Measurements from ENCODE around the gene MRNIP.

The MRNIP gene

DNA sequence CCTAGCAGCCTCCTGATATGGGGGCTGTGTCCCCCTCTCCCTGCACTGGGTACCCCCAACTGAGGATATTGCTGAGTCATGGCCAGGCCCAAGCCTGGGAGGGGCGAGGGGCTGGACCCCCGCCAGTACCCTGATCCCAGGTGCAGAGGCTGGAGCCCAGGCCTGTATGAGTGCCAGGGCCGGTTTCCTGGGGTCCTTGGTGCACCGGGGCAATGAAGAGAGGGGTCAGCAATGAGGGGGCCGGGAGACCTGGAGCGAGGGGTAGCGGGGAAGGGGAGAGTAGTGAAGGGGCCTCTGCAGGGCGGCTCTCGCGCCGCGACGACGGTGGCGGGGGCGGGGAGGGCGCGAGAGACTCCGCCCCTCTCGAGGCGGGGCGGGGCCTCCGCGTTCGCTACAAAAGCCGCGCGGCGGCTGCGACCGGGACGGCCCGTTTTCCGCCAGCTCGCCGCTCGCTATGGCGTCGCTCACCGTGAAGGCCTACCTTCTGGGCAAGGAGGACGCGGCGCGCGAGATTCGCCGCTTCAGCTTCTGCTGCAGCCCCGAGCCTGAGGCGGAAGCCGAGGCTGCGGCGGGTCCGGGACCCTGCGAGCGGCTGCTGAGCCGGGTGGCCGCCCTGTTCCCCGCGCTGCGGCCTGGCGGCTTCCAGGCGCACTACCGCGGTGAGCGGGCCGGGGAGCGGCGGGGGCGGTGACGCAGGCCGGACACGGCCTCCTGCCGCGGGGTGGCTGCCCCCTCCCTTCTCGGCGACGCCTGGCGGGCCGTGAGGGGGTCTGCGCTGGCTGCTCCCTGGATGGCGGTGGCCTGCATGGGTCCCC is 37.9 kb downstream of the MRNIP start, which contains the start of gene SQSTM1:
SQSTM1 (plus strand) TSS at position 423 of the 815 bp plus-strand sequence; CDS start at position 455, 32 bp downstream.
- DNase-seq (ENCODE audit: insufficient read length, low spot score) (peak; percentile 79), FAIRE-seq (no peak)
- TF ChIP-seq POLR2A (IDR thresholded peaks at IDR 0.05; ENCODE audit: low read depth, low read length): peak; percentile 100

DNA sequence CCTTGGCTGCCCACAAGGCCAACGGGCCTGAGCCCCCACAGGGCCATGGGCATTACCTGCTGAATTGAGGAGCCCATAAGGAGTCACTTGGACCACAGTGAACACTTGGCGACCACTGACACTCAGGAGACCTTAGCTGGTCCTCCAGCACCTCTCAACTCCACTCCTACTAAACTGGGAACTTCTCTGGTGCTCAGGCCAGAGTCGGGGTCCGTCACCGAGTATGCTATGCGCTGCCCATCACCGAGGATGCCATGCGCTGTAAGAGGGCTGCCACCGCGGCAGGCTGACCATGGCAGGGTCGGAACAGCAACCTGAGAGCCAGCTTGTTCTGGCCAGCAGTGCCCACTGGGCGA is 38.5 kb downstream of the MRNIP start:
- DNase-seq (ENCODE audit: insufficient read length, low spot score) (no peak), FAIRE-seq (no peak)
- TF ChIP-seq POLR2A (IDR thresholded peaks at IDR 0.05; ENCODE audit: low read depth, low read length): no peak

DNA sequence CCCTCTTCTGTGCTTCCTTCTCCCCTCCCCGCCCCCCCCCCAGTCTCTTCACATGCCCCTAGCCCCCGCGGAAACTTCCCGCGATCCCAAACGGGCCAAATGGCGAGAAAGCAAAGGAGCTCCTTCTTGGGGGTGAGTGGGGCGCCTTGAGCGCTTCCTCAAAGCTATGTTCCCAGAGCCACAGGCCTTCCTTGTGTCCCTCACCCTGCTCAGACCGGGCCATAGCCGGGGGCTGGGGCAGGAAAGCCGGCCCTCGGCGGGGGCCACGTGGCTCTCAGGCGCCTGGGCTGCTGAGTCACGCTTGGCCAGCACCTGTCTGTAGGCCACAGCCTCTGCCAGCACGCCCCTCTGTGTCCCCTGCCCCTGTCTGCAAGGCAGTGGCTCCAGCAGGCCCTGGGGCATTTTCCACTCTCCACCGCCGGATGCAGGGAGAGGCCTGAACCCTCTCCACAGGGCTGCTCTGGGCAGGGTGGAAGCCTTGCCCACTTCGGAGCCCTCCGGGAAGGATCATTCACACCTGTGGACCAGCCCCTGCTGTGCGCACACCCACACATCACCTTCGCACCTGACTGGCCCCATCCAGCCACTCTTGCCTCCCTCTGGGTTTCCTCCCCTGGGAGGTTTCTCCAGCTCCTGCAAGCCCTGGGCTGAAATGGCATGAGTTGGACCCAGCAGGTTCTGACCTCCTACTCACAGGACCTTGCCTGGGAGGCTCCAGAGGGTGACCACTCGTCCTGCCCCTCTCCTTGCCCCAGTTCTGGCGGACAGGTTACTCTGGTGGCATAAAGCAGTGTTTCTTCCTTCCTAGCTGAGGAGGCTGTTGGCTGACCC is 39.1 kb downstream of the MRNIP start:
- TF ChIP-seq POLR2A (IDR thresholded peaks at IDR 0.05; ENCODE audit: low read depth, low read length): 0 out of 2 replicates have a peak, but pooled peaks have one; percentile 9
- FAIRE-seq (no peak), DNase-seq (ENCODE audit: insufficient read length, low spot score) (peak; percentile 85)

GRCh38 chr5:179818746-179819295 is 39.8 kb downstream of the MRNIP start:
- DNase-seq (ENCODE audit: insufficient read length, low spot score) (peak; percentile 97), FAIRE-seq (no peak)

DNA sequence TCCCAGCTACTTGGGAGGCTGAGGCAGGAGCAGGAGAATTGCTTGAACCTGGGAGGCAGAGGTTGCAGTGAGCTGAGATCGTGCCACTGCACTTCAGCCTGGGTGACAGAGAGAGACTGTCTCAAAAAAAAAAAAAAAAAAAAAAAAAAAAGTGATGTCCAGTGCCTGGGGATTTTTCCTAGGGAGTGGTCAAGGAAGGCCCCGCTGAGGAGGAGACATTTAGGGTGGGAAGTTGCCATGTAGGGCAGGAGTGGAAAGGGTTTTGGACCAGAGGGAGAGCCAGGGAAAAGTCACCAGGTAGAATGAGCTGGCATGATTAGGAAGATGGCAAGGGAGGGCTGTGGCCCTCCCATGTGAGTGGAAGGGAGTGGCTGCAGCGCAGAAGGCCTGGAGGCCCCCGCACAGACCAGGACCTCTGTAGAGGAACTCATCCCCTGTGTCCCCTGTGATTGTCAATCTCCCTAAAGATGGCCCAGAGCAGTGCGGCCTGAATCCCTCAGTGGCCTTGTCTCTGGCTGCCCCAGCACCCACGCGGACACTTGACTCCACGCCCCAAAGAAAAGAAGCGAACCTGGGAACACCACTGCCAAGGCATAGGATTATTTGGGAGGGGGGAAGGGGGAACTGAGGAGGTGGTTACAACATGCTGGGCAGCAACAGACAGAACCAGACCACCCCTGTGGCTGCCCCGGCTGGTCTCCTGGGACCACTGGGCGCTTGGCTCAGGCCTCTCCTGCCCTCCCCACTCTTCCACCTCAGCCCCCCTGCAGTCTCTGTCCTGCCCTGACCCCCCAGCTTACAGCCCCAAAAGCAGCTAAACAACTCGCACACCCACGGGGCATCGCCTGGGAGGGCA is 40.5 kb downstream of the MRNIP start:
- no peak for FAIRE-seq

More at GRCh38 chr5:179818746-179819295, 39.8 kb downstream of the MRNIP start:
- peak; percentile 38; the same call in 1 of the 2 replicates for TF ChIP-seq POLR2A (IDR thresholded peaks at IDR 0.05; ENCODE audit: low read depth, low read length)

DNA sequence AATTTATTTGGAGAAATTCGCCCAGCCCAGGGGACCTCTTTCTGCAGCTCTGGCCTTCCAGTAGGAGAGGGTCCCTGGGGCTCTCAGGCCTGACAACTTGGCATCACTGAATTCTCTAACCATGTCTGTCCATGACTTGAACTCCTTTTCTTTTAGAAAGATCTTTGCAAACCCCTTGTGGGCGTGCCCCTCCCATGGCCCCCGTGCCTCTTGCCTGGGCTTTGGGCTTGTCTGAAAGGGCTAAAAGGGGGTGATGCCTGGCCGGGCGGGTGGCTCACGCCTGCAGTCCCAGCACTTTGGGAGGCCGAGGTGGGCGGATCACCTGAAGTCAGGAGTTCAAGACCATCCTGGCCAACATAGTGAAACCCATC is 41.2 kb downstream of the MRNIP start:
- FAIRE-seq (no peak), DNase-seq (ENCODE audit: insufficient read length, low spot score) (no peak)
- no peak for TF ChIP-seq POLR2A (IDR thresholded peaks at IDR 0.05; ENCODE audit: low read depth, low read length)

More for the DNA sequence above, 40.5 kb downstream of the MRNIP start:
- TF ChIP-seq POLR2A (IDR thresholded peaks at IDR 0.05; ENCODE audit: low read depth, low read length): no peak
- no peak for DNase-seq (ENCODE audit: insufficient read length, low spot score)

DNA sequence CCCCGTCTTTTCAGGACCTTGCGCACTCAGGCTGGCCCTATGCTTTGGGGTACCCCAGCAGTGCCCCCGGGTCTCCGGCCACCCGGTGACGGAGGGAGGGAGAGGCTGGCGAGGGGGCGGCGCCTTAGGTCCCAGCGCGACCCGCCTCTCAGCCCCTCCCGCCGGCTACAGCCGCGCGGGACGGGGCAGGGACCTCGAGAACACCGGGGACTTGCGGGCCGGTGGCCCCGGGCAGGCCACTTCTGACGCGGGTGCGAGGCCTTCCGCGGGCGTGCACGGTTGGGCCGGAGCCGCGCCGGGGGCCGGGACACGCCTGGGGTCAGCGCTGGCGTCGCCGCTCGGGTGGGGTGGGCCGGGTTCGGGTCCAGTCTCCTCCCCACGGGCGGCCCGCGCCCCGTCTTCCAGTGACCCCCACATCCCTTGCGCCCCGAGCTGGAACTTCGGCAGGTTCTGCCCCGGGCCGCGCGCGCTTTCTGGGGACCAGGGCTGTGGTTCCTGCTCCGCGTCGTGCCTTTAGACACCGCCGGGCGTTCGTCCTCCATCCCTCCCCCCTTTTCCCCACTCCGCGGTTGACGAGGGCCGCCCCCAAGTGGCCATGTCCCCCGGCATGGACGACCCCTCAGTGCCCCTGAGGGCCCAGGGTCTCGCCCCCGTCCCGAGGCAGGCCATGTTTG is 41.7 kb downstream of the MRNIP start:
- TF ChIP-seq POLR2A (IDR thresholded peaks at IDR 0.05; ENCODE audit: low read depth, low read length): no peak
- FAIRE-seq (no peak), DNase-seq (ENCODE audit: insufficient read length, low spot score) (no peak)

DNA sequence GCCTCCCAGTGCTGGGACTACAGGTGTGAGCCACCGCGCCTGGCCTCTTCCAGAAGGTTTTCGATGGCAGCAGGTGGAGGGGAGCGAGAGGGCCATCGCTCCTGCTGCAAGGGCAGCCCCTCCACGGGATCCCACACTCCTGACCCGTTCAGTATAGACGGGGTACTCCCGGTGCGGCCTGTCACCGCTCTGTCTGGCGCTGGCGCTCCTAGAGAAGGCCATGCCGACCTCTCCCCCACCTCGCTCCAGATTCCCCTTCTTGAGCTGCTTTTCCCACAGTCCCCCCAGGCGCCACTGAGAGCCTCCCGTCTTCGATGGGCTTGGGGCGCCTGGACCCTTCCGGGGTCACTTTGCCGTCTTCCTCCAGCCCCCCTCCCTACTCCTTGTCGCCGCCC is 42.2 kb downstream of the MRNIP start:
- DNase-seq (ENCODE audit: insufficient read length, low spot score): no peak
- TF ChIP-seq POLR2A (IDR thresholded peaks at IDR 0.05; ENCODE audit: low read depth, low read length): no peak
- FAIRE-seq: no peak

- no peak for TF ChIP-seq POLR2A (IDR thresholded peaks at IDR 0.05; ENCODE audit: low read depth, low read length)
- DNase-seq (ENCODE audit: insufficient read length, low spot score): no peak
- FAIRE-seq: no peak
These were observed 42.9 kb downstream of the MRNIP start for GRCh38 chr5:179815491-179816249.

GRCh38 chr5:179814090-179814489 is 44.5 kb downstream of the MRNIP start:
- TF ChIP-seq POLR2A (IDR thresholded peaks at IDR 0.05; ENCODE audit: low read depth, low read length): no peak
- DNase-seq (ENCODE audit: insufficient read length, low spot score) (no peak), FAIRE-seq (no peak)

GRCh38 chr5:179812997-179813607 is 45.5 kb downstream of the MRNIP start:
- DNase-seq (ENCODE audit: insufficient read length, low spot score): no peak
- no peak for FAIRE-seq
- no peak for TF ChIP-seq POLR2A (IDR thresholded peaks at IDR 0.05; ENCODE audit: low read depth, low read length)
